Aorta (tissue), 5 donors: ENCODE data around the gene SEPTIN11. TPM values are rescaled to one million over a fixed set of nuclear protein-coding genes. Genes with fewer than 3 reads are reported as not detected.

Experiments
- ATAC-seq: fragments of 200-7000 bp; cut with Tn5 transposase; one replicate; pipeline ENCODE4 v1.9.1; 2022; ENCODE audit warnings: moderate library complexity; ENCODE audit not compliant: low FRiP score
- DNase-seq, 2 donors: peaks; one replicate each; pipeline ENCODE4 v3.0.0-alpha.2; 2020
- H3K27ac ChIP-seq, 2 donors: one replicate each; pipeline ENCODE4 v1.5.1; 2013; ENCODE audit warnings: low read length in 2 of 2, mild to moderate bottlenecking in 2 of 2, moderate library complexity in 2 of 2, control low read depth in 1 of 2, inconsistent platforms in 1 of 2, low read depth in 1 of 2
- H3K27me3 ChIP-seq, 2 donors: one replicate each; pipeline ENCODE4 v1.6.1; 2013; ENCODE audit warnings: control low read depth in 1 of 2, low read length in 1 of 2, mild to moderate bottlenecking in 1 of 2, moderate library complexity in 1 of 2; ENCODE audit not compliant: insufficient read depth in 2 of 2, control insufficient read depth in 1 of 2
- H3K36me3 ChIP-seq, 2 donors: one replicate each; pipeline ENCODE4 v1.6.1; 2013; ENCODE audit warnings: control low read depth in 1 of 2, low read length in 1 of 2, mild to moderate bottlenecking in 1 of 2; ENCODE audit not compliant: insufficient read depth in 2 of 2, control insufficient read depth in 1 of 2
- H3K4me1 ChIP-seq, 2 donors: one replicate each; pipeline ENCODE4 v1.6.1; 2013; ENCODE audit warnings: low read length in 2 of 2, control low read depth in 1 of 2, mild to moderate bottlenecking in 1 of 2, moderate library complexity in 1 of 2; ENCODE audit not compliant: insufficient read depth in 2 of 2, control insufficient read depth in 1 of 2
- H3K4me3 ChIP-seq, 2 donors: one replicate each; pipeline ENCODE4 v1.5.1; 2013; ENCODE audit warnings: low read length in 2 of 2, control low read depth in 1 of 2, mild to moderate bottlenecking in 1 of 2
- H3K9me3 ChIP-seq: one replicate; pipeline ENCODE4 v1.6.1; 2013; ENCODE audit warnings: mild to moderate bottlenecking, low read length; ENCODE audit not compliant: control insufficient read depth
- WGBS, 2 donors: extraction: QIAGEN DNeasy Blood & Tissue Kit; methylation state at CpG; one replicate each; pipeline ENCODE4 v1.1.7; 2013; 5-methylcytosine and 5-hydroxymethylcytosine counted together
- intact Hi-C, 2 donors: fragments of 100-400 bp; cut with DNase I; formaldehyde crosslinking; loops; one replicate each; pipeline versions ENCODE4 v1.14.2 to v1.15.0; 2022
- polyA plus RNA-seq, 2 donors: library from polyadenylated mRNA; stranded (reverse); fragments of 200-250 nt; gene quantifications; one replicate each; pipeline ENCODE4 v1.2.3, GENCODE V29; 2013
- total RNA-seq, 2 donors: library from RNA; stranded (reverse); fragmentation: NEBNext Ultra II Directional; extraction: Animal tissue kit (Norgen Biotek cat#: 25700); gene quantifications; one replicate each; pipeline ENCODE4 v1.2.1, GENCODE V29; 2021
- donor health status: healthy with polysubstance abuse.
- donor health status: Bipolar disorder and iron deficiency.
- donor health status: DM: no; HTN: no; CAD: no.
- donor health status: DM: no; HTN: no; CAD: no.
- donor health status: DM: yes; HTN: yes; CAD: no.

The SEPTIN11 gene
- total and polyA plus RNA-seq, 4 donors: 39.6 to 120 (median 98.2) TPM

- ATAC-seq: no peak
- no peaks in the 10 kb centered on the region for H3K36me3 ChIP-seq
- H3K4me1 ChIP-seq: no peaks in the 10 kb centered on the region
- no peak overlapping the region for H3K4me3 ChIP-seq
- H3K27ac ChIP-seq: no peak overlapping the region
- intact Hi-C loops: no loop called here
- H3K9me3 ChIP-seq: no peaks in the 10 kb centered on the region
- H3K27me3 ChIP-seq: no peaks in the 10 kb centered on the region
- DNase-seq: no peak
- WGBS, 2 donors: 91 to 95% methylated on average over 2 of the region's 2 CpGs
These were observed 18.9 kb upstream of the SEPTIN11 start for GRCh38 chr4:76930685-76931084.

- H3K27me3 ChIP-seq: no peaks in the 10 kb centered on the region
- H3K4me1 ChIP-seq: no peaks in the 10 kb centered on the region
- H3K36me3 ChIP-seq: no peaks in the 10 kb centered on the region
- no peak overlapping the region for H3K4me3 ChIP-seq
- DNase-seq: no peak
- H3K27ac ChIP-seq: no peak overlapping the region
- intact Hi-C loops: no loop called here
- ATAC-seq: no peak
- H3K9me3 ChIP-seq: no peaks in the 10 kb centered on the region
These were observed 18.5 kb upstream of the SEPTIN11 start for GRCh38 chr4:76931087-76931486.

- Histone ChIP-seq H3K27ac (no peak overlapping the region), H3K36me3 (no peaks in the 10 kb centered on the region), H3K4me3 (no peak overlapping the region), H3K27me3 (no peaks in the 10 kb centered on the region), H3K9me3 (peaks cover 2% of the 10 kb centered on the region), H3K4me1 (no peaks in the 10 kb centered on the region)
- no peak for ATAC-seq
- no peak for DNase-seq
- intact Hi-C loops: no loop called here
- WGBS, 2 donors: 89 to 90% methylated on average over 7 of the region's 7 CpGs
These were observed 17.8 kb upstream of the SEPTIN11 start for GRCh38 chr4:76931576-76932276.

GRCh38 chr4:76939184-76939583 is 10.4 kb upstream of the SEPTIN11 start:
- no peaks in the 10 kb centered on the region for H3K27me3 ChIP-seq
- DNase-seq: no peak
- whole genome bisulfite sequencing, 2 donors: 67 to 75% methylated on average over 2 of the region's 2 CpGs
- no peaks in the 10 kb centered on the region for H3K36me3 ChIP-seq
- peaks cover 2% of the 10 kb centered on the region for H3K9me3 ChIP-seq
- no peak overlapping the region for H3K27ac ChIP-seq
- intact Hi-C loops: no loop called here
- H3K4me1 ChIP-seq: no peaks in the 10 kb centered on the region
- H3K4me3 ChIP-seq: no peak overlapping the region
- no peak for ATAC-seq

GRCh38 chr4:76943129-76943620 is 6.4 kb upstream of the SEPTIN11 start:
- no peaks in the 10 kb centered on the region for H3K36me3 ChIP-seq
- intact Hi-C loops: loop anchor here in 1 of 2 donors (10.0 kb wide), 1 partner anchor 108 kb away; no protein-coding TSS in a partner anchor
- DNase-seq (no peak), ATAC-seq (no peak)
- no peak overlapping the region for H3K27ac ChIP-seq
- H3K4me1 ChIP-seq: no peaks in the 10 kb centered on the region
- 53 to 56% methylated on average over 6 of the region's 6 CpGs for WGBS, 2 donors
- H3K4me3 ChIP-seq: no peak overlapping the region
- no peaks in the 10 kb centered on the region for H3K9me3 ChIP-seq
- H3K27me3 ChIP-seq: no peaks in the 10 kb centered on the region

- Histone ChIP-seq H3K36me3 (no peaks in the 10 kb centered on the region), H3K4me1 (no peaks in the 10 kb centered on the region), H3K9me3 (no peaks in the 10 kb centered on the region), H3K4me3 (no peak overlapping the region), H3K27ac (no peak overlapping the region), H3K27me3 (no peaks in the 10 kb centered on the region)
- intact Hi-C loops: loop anchor here in 1 of 2 donors (10.0 kb wide), 1 partner anchor 109 kb away; no protein-coding TSS in a partner anchor
- ATAC-seq: no peak
- WGBS, 2 donors: 42 to 58% methylated on average over 1 of the region's 1 CpG
- DNase-seq: no peak
These were observed 5.8 kb upstream of the SEPTIN11 start for GRCh38 chr4:76943790-76944189.

GRCh38 chr4:76947369-76947768 is 2.2 kb upstream of the SEPTIN11 start:
- ATAC-seq: no peak
- WGBS, 2 donors: 64 to 75% methylated on average over 2 of the region's 2 CpGs
- no peak overlapping the region for H3K27ac ChIP-seq
- H3K36me3 ChIP-seq: no peaks in the 10 kb centered on the region
- no peaks in the 10 kb centered on the region for H3K27me3 ChIP-seq
- intact Hi-C loops: loop anchor here in 1 of 2 donors (5.0 to 10.0 kb wide), 3 partner anchors 95 to 190 kb away; no protein-coding TSS in a partner anchor
- no peaks in the 10 kb centered on the region for H3K9me3 ChIP-seq
- H3K4me1 ChIP-seq: peaks cover 2% of the 10 kb centered on the region in 2 donors
- H3K4me3 ChIP-seq: no peak overlapping the region
- DNase-seq: no peak

GRCh38 chr4:76948443-76949275 is 893 bp upstream of the SEPTIN11 start:
- intact Hi-C loops: loop anchor here in 1 of 2 donors (5.0 to 10.0 kb wide), 3 partner anchors 94 to 191 kb away; no protein-coding TSS in a partner anchor
- DNase-seq: peak; percentile 85 to 91

More at GRCh38 chr4:76948443-76949275, 893 bp upstream of the SEPTIN11 start:
- peaks cover 2% of the 10 kb centered on the region in 2 donors for H3K4me1 ChIP-seq
- WGBS, 2 donors: 0 to 1% methylated on average over 60 of the region's 60 CpGs
- no peaks in the 10 kb centered on the region for H3K36me3 ChIP-seq
- peak overlapping the region; percentile 46 to 84 for H3K4me3 ChIP-seq
- no peaks in the 10 kb centered on the region for H3K27me3 ChIP-seq
- H3K27ac ChIP-seq: peak overlapping the region; percentile 23 to 88
- no peaks in the 10 kb centered on the region for H3K9me3 ChIP-seq
- peak; percentile 74 for ATAC-seq
